HT-29 (cell line): ENCODE data around the gene NSRP1. TPM values are rescaled to one million over a fixed set of nuclear protein-coding genes. Genes with fewer than 3 reads are reported as not detected.
A peak's percentile ranks its signal among the peaks of the same experiment; 100 is the strongest.
"Not testable (repeated sequence)": the region's sequence is repeated elsewhere in the genome, so short reads cannot be mapped to it uniquely, and the experiment has no call there.

ENCODE experiments used
- DNase-seq: peaks from one replicate; pipeline ENCODE4 v3.0.0-alpha.2; 2015; ENCODE audit warnings: low spot score
- small RNA-seq: library from RNA; depleted of rRNA; stranded (forward); fragments of <200 nt; gene quantifications from one replicate; pipeline ENCODE3, GENCODE V24; 2014
- total RNA-seq: library from RNA; depleted of rRNA; stranded (reverse); fragments of >200 nt; shearing (Covaris generic); gene quantifications from 2 replicates; pipeline ENCODE4 v1.2.3, GENCODE V29; 2014; rRNA removed

The NSRP1 gene
- total RNA-seq, 1 experiment from 2014 or later: 18.5 TPM

DNA sequence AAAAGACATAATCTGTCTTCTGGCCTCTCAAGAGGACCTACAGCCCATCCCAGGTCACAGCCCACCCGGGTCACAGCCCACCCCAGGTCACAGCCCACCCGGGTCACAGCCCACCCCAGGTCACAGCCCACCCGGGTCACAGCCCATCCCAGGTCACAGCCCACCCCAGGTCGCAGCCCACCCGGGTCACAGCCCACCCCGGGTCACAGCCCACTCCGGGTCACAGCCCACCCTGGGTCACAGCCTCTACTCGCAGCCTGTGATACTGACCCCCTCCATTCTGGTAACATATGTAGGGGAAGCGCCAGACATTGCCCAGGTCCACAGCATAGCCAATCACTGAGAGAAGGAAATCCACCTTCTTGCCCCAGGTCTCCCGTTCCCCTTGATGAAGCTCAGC, 104.7 kb downstream of the NSRP1 start:
- no peak for DNase-seq

DNA sequence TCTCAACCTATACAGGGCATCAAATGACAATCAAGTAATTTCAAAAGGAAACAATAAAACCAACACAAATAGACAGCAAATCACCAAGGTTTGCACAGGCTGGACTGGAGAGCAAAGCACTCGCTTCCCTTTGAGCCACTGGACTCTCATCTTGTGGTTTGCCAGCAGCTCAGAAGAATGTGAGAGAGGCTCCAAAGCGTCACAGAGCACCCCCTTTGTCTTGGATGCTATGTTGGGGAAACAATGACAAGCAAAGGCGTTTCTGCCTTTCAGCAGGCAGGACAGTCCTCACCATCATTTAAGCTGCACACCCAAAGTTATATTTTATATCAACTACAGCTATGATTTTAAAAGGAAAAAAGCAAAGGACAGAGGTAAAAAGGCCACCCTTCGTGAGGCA, 105.6 kb downstream of the NSRP1 start:
- no peak for DNase-seq

DNA sequence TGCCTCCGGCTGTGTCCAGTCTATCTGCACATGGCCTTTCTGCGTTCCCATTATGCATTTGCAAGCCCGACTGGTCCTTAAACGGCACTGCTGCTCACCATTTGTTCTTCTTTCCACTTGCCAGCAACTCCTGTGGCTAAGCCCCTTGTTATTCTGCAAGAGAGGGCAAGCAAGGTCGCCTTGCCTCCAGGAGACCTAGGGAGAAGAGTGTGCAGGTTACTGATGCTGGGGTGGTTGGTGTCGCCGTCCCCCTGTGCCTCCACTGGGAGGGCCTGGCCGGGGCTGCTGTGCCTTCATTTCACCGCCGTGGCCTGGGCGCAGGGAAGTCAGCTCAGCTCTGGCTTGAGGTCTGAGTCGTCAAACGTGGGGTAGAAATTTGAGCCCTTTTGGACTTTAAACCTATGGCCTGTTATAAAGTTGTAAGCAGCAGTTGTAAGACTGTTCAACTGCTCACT, 106.1 kb downstream of the NSRP1 start:
- DNase-seq: no peak

DNA sequence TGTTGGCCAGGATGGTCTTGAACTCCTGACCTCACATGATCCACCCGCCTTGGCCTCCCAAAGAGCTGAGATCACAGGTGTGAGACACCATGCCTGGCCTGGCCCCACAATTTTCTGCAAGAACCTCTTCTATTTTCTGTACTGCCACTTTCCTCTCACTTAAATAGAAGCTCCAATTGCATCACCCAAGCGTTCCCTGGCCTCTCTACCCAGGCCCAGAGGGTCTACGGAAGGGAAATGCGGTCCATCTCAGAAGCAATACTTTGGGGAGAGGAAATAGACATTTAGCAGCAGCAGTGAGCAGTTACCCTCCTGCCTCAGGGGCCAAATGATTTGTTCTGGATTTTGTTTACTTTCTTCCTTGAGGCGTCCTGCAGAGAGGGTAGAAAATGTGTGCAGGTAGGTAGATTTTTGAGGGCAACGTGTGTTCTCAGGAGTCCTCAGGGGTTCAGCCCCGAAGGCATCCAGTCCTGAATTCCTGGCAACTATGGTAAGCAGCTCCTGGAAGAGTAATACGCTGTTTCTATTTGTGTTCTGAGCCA, 107.9 kb downstream of the NSRP1 start:
- DNase-seq: no peak

DNA sequence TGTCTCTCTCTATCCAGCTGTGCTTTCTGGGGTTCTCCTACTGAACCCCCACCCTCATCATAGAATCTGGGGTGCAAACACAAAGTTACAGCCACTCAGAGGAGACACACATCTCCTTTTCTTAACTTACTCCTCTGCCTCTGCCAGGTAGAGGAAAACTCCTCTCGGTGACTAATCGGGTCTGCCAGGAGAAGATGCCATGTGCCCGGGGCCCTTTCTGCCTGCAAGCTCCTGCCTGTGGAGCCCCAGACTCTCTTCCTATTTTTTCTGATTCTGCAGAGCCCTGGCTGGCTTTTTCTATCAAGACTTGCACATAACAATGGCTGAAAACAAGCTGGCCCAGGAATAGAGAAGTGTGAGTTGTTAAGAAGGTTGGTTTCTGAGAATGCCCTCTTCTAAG, 108.5 kb downstream of the NSRP1 start:
- DNase-seq: no peak

DNA sequence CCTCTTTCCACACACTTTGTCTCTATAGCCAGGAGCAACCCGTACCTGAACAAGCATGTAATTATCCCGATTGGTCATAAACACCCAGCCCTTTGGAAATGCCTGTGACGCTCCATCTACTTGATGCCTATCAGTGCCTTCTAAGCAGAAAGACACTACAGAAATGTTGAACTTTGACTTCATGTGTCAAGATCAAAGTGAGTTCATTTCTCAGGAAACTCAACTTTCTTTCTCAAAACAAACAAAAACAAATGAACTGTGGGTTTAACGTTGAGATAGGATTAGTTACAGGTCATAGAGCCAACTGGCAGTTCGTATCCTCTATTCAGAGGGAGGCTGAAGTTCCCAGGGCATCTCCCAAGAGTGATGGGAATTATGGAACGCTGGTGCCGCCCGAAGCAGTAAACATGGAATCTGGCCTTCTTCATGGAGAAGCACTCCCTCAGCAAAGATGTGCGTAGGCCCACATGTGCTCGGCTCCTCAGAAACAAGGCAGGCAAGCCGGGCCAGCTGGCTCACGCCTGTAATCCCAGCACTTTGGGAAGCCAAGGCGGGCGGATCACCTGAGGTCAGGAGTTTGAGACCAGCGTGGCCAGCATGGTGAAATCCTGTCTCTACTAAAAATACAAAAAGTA, 109.4 kb downstream of the NSRP1 start:
- DNase-seq: no peak

DNA sequence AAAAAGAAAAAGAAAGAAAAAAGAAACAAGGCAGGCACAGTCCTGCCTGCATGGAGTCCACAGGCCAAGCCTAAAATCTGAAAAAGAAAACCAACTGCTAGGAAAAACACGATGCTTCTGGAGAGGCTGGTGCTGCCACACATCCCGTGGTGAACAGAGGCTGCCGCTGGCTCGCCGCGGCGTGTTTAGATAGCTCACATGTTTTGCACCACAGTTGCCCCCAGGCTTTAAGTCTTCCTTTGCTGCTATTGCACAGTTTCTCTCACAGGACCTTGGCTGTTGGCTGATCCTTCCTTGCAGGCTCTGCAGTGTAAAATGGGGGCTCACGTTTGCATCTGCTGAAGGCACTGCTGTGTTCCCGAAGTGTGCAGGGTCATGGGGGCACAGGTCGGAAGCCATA, 110.3 kb downstream of the NSRP1 start:
- no peak for DNase-seq

DNA sequence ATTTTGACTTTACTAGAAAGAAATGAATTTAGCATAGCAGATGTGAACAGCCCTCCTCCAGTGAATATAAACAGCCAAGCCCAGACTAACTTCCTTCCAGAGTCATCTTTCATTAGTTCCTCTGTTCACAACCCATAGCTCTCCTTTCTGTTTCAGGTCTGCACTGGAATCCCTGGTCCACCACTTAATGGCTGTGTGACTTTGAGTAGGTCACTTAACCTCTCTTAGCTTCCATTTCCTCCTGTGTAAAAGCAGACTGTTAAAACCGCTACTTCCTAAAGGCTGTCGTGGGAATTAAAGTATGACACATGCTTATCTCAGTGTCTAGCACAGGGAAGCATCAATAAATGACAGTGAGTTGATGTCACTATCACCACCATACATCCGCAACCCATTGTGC, 111.4 kb downstream of the NSRP1 start:
- no peak for DNase-seq

DNA sequence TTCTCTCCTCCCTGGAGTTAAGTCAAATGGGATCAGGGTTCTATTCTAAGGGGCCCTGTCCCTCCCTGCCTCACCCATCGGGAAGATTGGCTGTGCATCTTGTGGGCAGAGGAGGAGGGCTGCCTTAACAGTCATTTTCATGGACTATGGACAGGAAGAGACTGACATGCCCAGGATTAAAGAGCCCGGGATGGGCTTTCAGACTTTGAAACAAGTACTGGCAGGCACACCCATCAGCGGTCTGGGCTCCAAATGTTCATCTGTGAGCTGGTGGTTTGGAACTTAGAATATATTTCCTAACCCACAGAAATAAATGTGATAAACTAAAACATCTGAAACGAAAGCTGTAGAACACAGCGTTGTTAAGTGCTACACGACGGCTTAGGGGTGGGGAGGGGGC, 112.4 kb downstream of the NSRP1 start:
- no peak for DNase-seq

DNA sequence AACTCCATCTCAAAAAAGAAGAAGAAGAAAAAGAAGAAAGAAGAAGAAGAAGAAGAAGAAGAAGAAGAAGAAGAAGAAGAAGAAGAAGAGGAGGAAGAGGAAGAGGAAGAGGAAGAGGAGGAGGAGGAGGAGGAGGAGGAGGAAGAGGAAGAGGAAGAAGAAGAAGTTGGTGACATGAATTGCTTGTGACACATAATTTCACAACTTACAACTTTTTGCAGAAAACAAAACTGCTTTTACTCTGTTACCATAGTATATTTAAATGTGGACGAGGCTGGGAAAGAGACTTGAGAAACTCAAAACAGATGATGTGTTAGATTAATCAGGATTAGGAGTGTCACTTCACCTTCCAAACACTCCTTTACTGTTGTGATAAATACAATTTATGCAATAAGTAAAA, 113.4 kb downstream of the NSRP1 start:
- not testable (repeated sequence) for DNase-seq

DNA sequence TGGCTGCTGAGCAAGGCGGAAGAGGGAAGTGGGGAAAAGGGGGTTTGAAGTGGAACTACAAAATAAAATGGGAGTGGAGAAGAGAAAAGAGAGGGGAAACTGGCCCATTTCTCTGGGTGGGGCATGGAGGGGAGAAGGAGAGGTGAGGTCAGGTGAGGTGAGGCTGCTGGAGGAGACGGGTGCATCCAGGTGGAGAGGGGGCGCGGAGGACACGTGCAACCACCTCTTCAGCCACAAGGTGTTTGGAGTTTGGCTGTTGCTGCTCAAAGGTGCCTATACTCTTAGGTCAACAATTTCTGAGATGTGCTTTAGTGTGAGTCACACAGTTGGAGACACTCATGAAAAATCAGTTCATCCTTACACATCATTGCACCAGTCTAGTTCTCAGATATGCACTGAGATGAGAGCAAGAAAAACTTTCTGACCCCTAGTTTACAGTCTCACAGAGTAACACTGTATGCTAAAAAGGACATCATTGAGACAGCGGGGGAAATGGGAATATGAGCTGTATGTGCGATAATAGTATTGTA, 114.0 kb downstream of the NSRP1 start:
- DNase-seq: no peak

DNA sequence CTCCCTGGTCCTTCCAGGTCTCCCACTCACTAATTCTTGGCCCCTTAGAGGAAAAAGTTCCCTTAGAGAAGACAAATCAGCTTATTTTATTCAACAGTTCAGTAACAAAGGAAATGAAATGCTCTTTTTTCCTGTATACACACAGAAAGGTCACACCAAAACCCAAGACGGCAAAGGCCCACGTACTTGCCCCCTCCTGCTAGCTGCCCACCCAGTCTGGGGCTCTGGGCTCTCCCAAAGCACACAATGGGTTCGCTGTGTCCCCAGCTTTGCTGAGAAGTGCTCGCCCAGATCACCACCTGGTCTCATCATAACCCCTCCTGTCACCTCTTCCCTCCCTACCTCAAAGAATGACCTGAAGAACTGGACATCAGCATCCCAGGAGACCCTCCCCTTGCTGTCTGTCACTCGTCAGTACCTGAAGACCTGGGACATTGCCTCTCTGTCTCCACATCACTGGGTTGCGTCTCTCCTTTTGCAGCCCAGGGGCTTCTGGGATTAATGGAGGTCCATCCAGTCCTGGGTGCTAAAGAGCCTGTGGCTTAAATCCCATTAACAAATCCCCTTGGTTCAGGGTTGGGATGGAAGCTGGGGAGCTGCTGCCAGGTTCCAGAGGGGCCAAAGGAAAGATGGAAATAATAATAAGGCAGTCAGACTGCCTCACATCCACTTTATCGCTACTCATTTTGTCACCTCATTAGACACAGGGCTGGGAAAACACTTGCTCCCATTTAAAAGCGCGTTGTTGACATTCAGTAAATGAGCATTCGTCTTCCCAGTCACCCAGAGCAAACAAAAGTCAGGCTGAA, 115.6 kb downstream of the NSRP1 start:
- DNase-seq: no peak

DNA sequence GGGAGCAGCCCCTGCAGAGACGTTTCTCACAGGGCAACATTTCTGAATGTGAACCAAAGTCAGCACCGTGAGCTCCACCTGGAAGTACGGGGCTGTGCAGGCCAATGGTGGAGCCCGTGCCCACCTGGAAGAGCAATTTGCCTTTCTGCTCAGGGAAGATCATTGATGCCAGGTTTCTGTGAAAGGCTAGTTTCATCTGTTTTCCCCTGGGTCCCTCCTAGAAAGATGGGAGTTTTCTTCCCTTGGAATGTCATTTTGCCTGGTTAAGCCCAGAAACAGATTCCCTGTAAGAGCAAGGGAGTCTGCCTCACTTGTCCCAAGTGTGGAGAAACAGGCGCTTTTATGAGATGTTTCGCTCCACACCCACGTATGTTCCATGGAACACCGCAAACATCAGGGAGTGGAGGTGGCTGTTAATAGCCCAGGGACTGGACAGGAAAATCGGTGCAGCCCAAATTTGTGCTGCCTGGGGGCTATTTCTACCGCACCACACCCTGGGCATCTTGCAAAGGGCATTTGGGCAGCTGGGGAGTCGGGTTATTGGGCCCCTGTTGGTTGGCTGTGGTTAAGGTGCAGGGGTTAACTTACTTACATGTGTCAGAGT, 116.3 kb downstream of the NSRP1 start:
- DNase-seq: no peak

DNA sequence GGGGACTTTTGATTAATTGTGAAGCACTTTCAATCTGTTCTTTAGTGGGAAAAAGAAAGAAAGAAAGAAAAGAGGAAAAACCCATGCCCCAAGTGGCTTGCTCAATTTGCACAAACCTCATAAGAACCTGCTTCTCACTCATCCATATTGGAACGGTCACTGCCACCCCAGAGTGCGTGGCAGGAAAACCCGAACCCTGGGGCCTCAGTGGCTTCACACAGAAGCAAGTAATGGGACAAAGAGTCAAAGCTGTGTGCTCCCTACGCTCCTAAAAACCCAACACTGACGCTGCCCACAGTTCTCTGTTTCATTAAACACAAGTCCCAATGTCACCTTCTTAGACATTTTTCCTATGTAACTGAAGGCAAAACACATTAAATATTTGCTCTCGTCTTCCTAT, 117.7 kb downstream of the NSRP1 start:
- no peak for DNase-seq

DNA sequence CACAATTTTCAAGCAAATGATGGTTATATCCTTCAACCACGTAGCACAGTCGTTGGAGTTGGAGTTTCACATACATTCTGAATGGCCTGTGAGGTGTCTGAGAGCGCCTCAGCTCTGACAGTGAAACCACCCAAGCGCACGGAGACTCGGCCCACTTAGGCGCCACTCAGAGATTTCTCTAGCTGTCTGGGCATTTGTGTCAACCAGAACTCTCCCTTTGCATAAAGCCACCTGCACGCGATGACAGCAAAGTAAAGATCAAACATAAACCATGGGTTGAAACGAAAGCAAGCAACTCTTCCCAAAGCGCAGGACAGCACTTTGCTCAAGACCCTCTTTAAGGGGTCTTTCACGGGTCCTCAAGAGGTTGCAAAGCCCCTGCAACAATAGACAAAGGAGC, 118.3 kb downstream of the NSRP1 start:
- DNase-seq: no peak

DNA sequence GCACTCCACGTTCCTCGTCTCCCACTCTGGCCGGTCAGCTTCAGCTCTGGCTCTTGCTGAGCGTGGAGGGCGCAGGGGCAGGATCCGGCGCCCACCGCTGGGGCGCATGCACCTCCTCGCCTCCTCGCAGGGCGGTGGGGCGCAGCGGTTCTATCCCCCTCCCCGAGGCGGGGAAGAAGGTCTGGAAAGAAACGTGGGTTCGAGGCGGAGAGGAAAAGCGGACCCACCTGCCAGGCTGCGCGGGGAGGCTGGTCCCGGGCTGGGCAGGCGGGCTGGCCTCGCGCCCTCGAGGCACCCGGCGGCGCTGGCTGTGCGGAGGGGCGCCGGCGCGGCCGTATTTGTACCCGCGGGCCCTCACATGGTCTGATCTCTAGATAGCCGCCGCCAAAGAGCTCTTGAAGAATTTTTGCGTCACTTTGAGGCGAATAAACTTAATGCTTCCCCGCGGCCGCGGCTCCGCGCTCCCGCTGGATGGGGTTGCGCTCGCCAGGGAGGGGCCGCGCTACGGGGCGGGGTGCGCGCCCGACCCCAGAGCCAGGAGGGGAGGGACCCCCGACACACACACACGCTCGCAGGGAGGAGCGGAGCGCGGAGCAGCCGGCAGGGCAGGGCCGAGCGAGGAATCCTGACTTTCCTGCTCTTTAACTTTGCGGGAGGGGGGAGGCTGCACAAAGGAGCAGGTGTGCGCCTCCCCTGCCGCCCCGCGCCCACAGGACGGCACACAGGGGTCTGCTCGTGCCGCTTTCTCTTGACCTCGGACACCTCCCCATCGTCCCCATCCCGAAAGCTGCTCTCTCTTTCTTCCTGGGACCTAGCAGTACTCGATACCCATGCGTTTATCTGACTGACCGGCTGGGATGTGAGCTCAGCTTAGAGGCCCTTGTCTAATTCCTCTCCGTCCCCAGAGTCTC, 119.0 kb downstream of the NSRP1 start, which contains the start of gene SLC6A4:
TSS of gene SLC6A4 (minus strand) at position 312 of the 911 bp plus-strand sequence. CDS start 13,739 bp downstream, outside the sequence.
- DNase-seq: peak; percentile 9

Small RNAs within 50 kb of the gene (small RNA-seq; reads per million reads assigned to genes)
- not detected for gene AC104984.5

Other genes starting within 250 kb of the NSRP1 start
- gene SSH2, start 186.6 kb upstream of the NSRP1 start, total RNA-seq: 6.6 and 8.3 TPM in 2 replicates
- 0.51 TPM in 1 of 2 replicates, not detected in the other for gene EFCAB5, start 175.2 kb upstream of the NSRP1 start, total RNA-seq
- gene SLC6A4, start 118.9 kb downstream of the NSRP1 start, total RNA-seq: not detected in 2 replicates
- 1.8 and 3.9 TPM in 2 replicates for gene BLMH, start 175.1 kb downstream of the NSRP1 start, total RNA-seq
- not detected in 2 replicates for gene TMIGD1, start 217.2 kb downstream of the NSRP1 start, total RNA-seq